Measurements from ENCODE around the gene RCN2. TPM values are rescaled to one million over a fixed set of nuclear protein-coding genes. Genes with fewer than 3 reads are reported as not detected.
A peak's percentile ranks its signal among the peaks of the same experiment; 100 is the strongest.

RCN2 gene
- total RNA-seq, 1 experiment from 2014 or later, result 130 TPM

GRCh38 chr15:76974456-76975036 is 43.0 kb downstream of the RCN2 start:
- no peak for DNase-seq

DNA sequence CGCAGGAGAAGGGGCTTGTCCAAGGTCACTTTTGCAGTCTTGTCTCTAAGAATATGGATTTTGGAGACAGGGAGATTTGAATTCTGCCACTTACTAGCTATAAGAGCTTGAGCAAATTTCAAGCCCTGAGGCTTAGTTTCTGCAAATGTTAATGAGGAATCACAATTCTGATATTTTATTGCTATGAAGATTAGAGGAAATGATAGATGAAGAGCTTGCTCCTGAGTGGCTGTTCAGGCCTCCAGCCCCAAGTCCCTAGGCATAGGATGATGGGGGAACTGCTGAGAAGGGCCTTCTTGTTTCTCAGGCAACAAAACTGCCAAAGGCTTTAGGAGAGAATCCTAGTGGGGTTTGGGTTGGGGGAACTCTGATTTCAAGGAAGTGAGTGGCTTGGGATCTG is 44.6 kb downstream of the RCN2 start:
- H3K27me3 ChIP-seq (ENCODE audit: control insufficient read depth, insufficient read depth, low read length), result no peaks in the 10 kb centered on the region
- no peaks in the 10 kb centered on the region for H3K36me3 ChIP-seq (replicated peaks; ENCODE audit: control insufficient read depth, insufficient read depth, low read length)
- no peak overlapping the region for H3K4me3 ChIP-seq (ENCODE audit: insufficient read depth, low read depth, low read length)
- DNase-seq, result no peak

More at GRCh38 chr15:76974456-76975036, 43.0 kb downstream of the RCN2 start:
- Histone ChIP-seq H3K27me3 (ENCODE audit: control insufficient read depth, insufficient read depth, low read length) (no peaks in the 10 kb centered on the region), H3K36me3 (replicated peaks; ENCODE audit: control insufficient read depth, insufficient read depth, low read length) (no peaks in the 10 kb centered on the region), H3K4me3 (ENCODE audit: insufficient read depth, low read depth, low read length) (no peak overlapping the region)

DNA sequence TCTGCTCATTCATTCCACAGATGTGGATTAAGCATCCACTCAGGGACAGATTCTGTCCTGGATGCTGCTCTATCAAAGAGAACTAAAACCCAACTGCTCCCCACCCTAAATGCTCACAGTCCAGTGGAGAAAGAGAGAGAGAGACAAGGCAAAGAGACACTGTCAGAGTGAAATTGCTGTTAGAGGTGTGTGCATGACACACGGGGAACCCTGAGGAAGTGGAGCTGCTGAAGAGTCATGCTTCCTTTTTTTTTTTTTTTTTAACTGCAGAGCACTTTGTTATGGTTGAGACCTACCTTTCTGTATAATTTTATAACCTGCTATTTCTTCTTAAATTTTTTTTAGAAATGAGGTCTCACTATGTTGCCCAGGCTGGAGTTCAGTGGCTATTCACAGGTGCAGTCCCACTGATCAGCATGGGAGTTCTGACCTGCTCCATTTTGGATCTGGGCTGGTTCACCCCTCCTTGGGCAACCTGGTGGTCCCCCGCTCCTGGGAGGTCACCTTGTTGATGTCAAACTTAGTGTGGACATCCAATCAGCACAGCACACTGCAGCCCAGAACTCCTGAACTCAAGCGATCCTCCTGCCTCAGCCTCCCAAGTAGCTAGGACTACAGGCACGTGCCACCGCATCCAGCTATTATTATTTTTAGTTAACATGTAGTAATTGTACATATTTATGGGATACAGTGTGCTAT is 45.2 kb downstream of the RCN2 start:
- no peaks in the 10 kb centered on the region for H3K27me3 ChIP-seq (ENCODE audit: control insufficient read depth, insufficient read depth, low read length)
- H3K4me3 ChIP-seq (ENCODE audit: insufficient read depth, low read depth, low read length), result no peak overlapping the region
- DNase-seq, result no peak
- no peaks in the 10 kb centered on the region for H3K36me3 ChIP-seq (replicated peaks; ENCODE audit: control insufficient read depth, insufficient read depth, low read length)

GRCh38 chr15:76978522-76979330 is 47.2 kb downstream of the RCN2 start:
- Histone ChIP-seq H3K36me3 (replicated peaks; ENCODE audit: control insufficient read depth, insufficient read depth, low read length) (no peaks in the 10 kb centered on the region), H3K27me3 (ENCODE audit: control insufficient read depth, insufficient read depth, low read length) (no peaks in the 10 kb centered on the region)
- DNase-seq, result no peak

GRCh38 chr15:76979331-76979925 is 47.9 kb downstream of the RCN2 start:
- H3K36me3 ChIP-seq (replicated peaks; ENCODE audit: control insufficient read depth, insufficient read depth, low read length), result no peaks in the 10 kb centered on the region
- no peaks in the 10 kb centered on the region for H3K27me3 ChIP-seq (ENCODE audit: control insufficient read depth, insufficient read depth, low read length)
- no peak for DNase-seq
- H3K4me3 ChIP-seq (ENCODE audit: insufficient read depth, low read depth, low read length), result no peak overlapping the region

More at GRCh38 chr15:76978522-76979330, 47.2 kb downstream of the RCN2 start:
- H3K4me3 ChIP-seq (ENCODE audit: insufficient read depth, low read depth, low read length), result no peak overlapping the region

GRCh38 chr15:76979996-76980520 is 48.5 kb downstream of the RCN2 start:
- no peaks in the 10 kb centered on the region for H3K36me3 ChIP-seq (replicated peaks; ENCODE audit: control insufficient read depth, insufficient read depth, low read length)
- no peaks in the 10 kb centered on the region for H3K27me3 ChIP-seq (ENCODE audit: control insufficient read depth, insufficient read depth, low read length)
- DNase-seq, result no peak
- H3K4me3 ChIP-seq (ENCODE audit: insufficient read depth, low read depth, low read length), result no peak overlapping the region

- Histone ChIP-seq H3K36me3 (replicated peaks; ENCODE audit: control insufficient read depth, insufficient read depth, low read length) (no peaks in the 10 kb centered on the region), H3K27me3 (ENCODE audit: control insufficient read depth, insufficient read depth, low read length) (no peaks in the 10 kb centered on the region), H3K4me3 (ENCODE audit: insufficient read depth, low read depth, low read length) (no peak overlapping the region)
- no peak for DNase-seq
Observed at GRCh38 chr15:76982356-76982755, 50.8 kb downstream of the RCN2 start.

- H3K36me3 ChIP-seq (replicated peaks; ENCODE audit: control insufficient read depth, insufficient read depth, low read length), result no peaks in the 10 kb centered on the region
- DNase-seq, result no peak
- H3K27me3 ChIP-seq (ENCODE audit: control insufficient read depth, insufficient read depth, low read length), result no peaks in the 10 kb centered on the region
- no peak overlapping the region for H3K4me3 ChIP-seq (ENCODE audit: insufficient read depth, low read depth, low read length)
Observed at GRCh38 chr15:76982756-76983155, 51.2 kb downstream of the RCN2 start.

DNA sequence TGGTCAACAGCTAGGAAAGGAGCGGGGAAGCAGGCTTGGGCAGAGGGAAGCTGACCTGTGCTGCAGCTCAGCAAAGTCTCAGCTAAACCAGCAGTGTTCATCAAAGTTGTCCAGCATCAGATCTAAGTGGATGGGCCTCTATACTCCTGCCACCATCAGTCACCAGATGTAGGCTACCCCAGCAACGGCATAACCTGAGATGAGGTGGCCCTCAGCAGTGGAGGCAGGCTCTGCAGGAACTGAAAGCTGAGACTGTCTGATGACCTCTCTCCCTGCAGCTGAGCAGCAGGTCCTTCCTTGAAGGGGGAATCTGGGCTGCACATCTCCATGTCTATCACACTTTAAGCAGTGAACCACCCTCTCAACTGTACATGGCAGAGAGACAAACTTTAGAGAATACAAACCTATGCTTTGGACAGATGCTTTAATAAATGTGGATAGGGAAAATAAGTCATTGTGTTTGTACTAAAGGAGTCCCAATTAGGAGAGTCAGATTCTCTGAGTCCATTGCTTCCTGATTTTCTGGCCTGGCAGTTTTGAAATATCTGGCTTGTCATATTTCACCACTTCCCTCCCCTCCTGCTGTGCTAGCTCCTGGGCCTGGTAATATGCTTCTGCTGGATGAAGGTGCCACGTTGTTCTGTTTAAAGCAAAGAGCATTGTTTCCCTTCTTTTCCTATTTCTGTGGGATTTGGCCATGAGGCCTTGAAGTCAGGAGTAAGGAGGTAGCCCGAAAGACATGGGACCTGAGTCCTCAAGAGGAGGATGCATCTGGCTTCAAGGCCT is 52.2 kb downstream of the RCN2 start:
- H3K4me3 ChIP-seq (ENCODE audit: insufficient read depth, low read depth, low read length), result no peak overlapping the region

GRCh38 chr15:76986743-76987142 is 55.2 kb downstream of the RCN2 start:
- Histone ChIP-seq H3K4me3 (ENCODE audit: insufficient read depth, low read depth, low read length) (no peak overlapping the region), H3K27me3 (ENCODE audit: control insufficient read depth, insufficient read depth, low read length) (no peaks in the 10 kb centered on the region), H3K36me3 (replicated peaks; ENCODE audit: control insufficient read depth, insufficient read depth, low read length) (no peaks in the 10 kb centered on the region)
- DNase-seq, result peak; percentile 18

More for the DNA sequence above, 52.2 kb downstream of the RCN2 start:
- H3K27me3 ChIP-seq (ENCODE audit: control insufficient read depth, insufficient read depth, low read length), result no peaks in the 10 kb centered on the region
- DNase-seq, result no peak
- no peaks in the 10 kb centered on the region for H3K36me3 ChIP-seq (replicated peaks; ENCODE audit: control insufficient read depth, insufficient read depth, low read length)

GRCh38 chr15:76987276-76987675 is 55.7 kb downstream of the RCN2 start:
- Histone ChIP-seq H3K4me3 (ENCODE audit: insufficient read depth, low read depth, low read length) (no peak overlapping the region), H3K27me3 (ENCODE audit: control insufficient read depth, insufficient read depth, low read length) (no peaks in the 10 kb centered on the region), H3K36me3 (replicated peaks; ENCODE audit: control insufficient read depth, insufficient read depth, low read length) (no peaks in the 10 kb centered on the region)
- DNase-seq, result no peak

- Histone ChIP-seq H3K27me3 (ENCODE audit: control insufficient read depth, insufficient read depth, low read length) (no peaks in the 10 kb centered on the region), H3K4me3 (ENCODE audit: insufficient read depth, low read depth, low read length) (no peak overlapping the region), H3K36me3 (replicated peaks; ENCODE audit: control insufficient read depth, insufficient read depth, low read length) (no peaks in the 10 kb centered on the region)
- no peak for DNase-seq
Observed at GRCh38 chr15:76987896-76988860, 56.6 kb downstream of the RCN2 start.
